Gastrocnemius medialis (tissue), 4 donors: ENCODE measurements around the gene HOXD8.

ENCODE experiments used
- POLR2A ChIP-seq, 2 donors: fragments of 450-650 bp; IDR thresholded peaks; one replicate each; pipeline ENCODE4 v1.6.1; 2017; ENCODE audit warnings: antibody characterized with exemption in 2 of 2, mild to moderate bottlenecking in 2 of 2, moderate library complexity in 2 of 2
- TF ChIP-seq, protein P1 (sequence below), 5 experiments: fragments of 450-650 bp in 3 of 5; fragments of 200-600 bp in 2 of 5; sonication (generic) in 2 of 5; IDR thresholded peaks in 4 of 5; conservative IDR thresholded peaks in 1 of 5; 1 replicate in 4 of 5; 2 replicates in 1 of 5; pipeline ENCODE4 v1.5.1; 2016 to 2019; ENCODE audit warnings: antibody characterized with exemption in 5 of 5, mild to moderate bottlenecking in 3 of 5, moderate library complexity in 3 of 5

DNA sequence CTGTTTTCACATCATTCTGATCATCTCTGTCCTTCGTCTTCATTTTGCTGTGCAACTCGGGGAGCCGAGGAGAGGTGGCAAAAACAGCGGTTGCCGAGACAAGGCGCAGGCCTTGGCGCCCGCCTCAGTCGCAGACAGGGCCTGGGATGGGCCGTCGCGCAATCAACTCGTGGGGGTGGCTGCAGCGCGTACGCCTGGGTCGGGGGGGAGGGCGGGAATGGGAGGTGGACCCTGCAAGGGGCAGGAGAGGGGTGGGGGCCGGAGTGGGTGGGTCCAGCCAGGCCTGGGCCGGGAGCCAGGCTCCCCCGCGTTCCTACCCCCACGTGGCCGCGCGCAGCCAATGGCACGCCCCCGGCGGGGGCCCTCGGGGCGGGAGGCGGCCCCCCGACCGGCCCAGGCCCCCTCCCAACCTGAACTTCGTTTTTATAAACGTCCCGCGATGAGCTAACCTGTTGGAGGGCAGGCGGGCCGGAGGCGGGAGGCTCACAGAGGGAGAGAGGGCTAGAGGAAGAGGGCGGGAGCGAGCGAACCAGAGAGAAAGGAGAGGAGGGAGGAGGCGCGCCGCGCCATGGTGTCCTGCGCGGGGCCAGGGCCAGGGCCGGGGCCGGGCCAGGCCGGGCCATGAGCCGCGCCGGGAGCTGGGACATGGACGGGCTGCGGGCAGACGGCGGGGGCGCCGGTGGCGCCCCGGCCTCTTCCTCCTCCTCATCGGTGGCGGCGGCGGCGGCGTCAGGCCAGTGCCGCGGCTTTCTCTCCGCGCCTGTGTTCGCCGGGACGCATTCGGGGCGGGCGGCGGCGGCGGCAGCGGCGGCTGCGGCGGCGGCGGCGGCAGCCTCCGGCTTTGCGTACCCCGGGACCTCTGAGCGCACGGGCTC lies 37.0 kb upstream of the HOXD8 start, which contains the start of gene HOXD13:
- TF ChIP-seq, protein P1, sequence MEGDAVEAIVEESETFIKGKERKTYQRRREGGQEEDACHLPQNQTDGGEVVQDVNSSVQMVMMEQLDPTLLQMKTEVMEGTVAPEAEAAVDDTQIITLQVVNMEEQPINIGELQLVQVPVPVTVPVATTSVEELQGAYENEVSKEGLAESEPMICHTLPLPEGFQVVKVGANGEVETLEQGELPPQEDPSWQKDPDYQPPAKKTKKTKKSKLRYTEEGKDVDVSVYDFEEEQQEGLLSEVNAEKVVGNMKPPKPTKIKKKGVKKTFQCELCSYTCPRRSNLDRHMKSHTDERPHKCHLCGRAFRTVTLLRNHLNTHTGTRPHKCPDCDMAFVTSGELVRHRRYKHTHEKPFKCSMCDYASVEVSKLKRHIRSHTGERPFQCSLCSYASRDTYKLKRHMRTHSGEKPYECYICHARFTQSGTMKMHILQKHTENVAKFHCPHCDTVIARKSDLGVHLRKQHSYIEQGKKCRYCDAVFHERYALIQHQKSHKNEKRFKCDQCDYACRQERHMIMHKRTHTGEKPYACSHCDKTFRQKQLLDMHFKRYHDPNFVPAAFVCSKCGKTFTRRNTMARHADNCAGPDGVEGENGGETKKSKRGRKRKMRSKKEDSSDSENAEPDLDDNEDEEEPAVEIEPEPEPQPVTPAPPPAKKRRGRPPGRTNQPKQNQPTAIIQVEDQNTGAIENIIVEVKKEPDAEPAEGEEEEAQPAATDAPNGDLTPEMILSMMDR (IDR thresholded peaks at IDR 0.05 in 4 of 5, conservative IDR thresholded peaks at IDR 0.05 in 1 of 5), result no peak
- no peak for TF ChIP-seq POLR2A (IDR thresholded peaks at IDR 0.05)
